Measurements from ENCODE around the gene DCK. TPM values are rescaled to one million over a fixed set of nuclear protein-coding genes. Genes with fewer than 3 reads are reported as not detected.
A peak's percentile ranks its signal among the peaks of the same experiment; 100 is the strongest.
"Not testable (repeated sequence)": the region's sequence is repeated elsewhere in the genome, so short reads cannot be mapped to it uniquely, and the experiment has no call there.

The DCK gene
- polyA plus RNA-seq, 1 experiment: 3.8 TPM

- POLR2A ChIA-PET: no interaction called here
- no peak for TF ChIP-seq CTCF (IDR thresholded peaks at IDR 0.05; ENCODE audit: insufficient read depth, low read depth, low read length)
- CTCF ChIA-PET: no interaction called here
- no peak for DNase-seq (ENCODE audit: low read depth)
- H3K4me3 ChIP-seq (ENCODE audit: low read depth, low read length): no peak overlapping the region
- no peaks in the 10 kb centered on the region for H3K27me3 ChIP-seq (ENCODE audit: control insufficient read depth, insufficient read depth, low read length)
- H3K36me3 ChIP-seq (ENCODE audit: control insufficient read depth, insufficient read depth, low read length): no peaks in the 10 kb centered on the region
Observed at GRCh38 chr4:71020611-71021010, 27.2 kb downstream of the DCK start.

- no peak for TF ChIP-seq CTCF (IDR thresholded peaks at IDR 0.05; ENCODE audit: insufficient read depth, low read depth, low read length)
- ChIA-PET POLR2A (interaction anchor here (0.5 kb wide), 1 partner anchor 651 kb away, joined by 3 read pairs; no protein-coding TSS in a partner anchor), CTCF (interaction anchor here (1.6 kb wide), 1 partner anchor 15 kb away, joined by 6 read pairs; no protein-coding TSS in a partner anchor)
- Histone ChIP-seq H3K4me3 (ENCODE audit: low read depth, low read length) (no peak overlapping the region), H3K27me3 (ENCODE audit: control insufficient read depth, insufficient read depth, low read length) (no peaks in the 10 kb centered on the region), H3K36me3 (ENCODE audit: control insufficient read depth, insufficient read depth, low read length) (no peaks in the 10 kb centered on the region)
- DNase-seq (ENCODE audit: low read depth): no peak
Observed at GRCh38 chr4:71025654-71026053, 32.2 kb downstream of the DCK start.

- no peak for TF ChIP-seq CTCF (IDR thresholded peaks at IDR 0.05; ENCODE audit: insufficient read depth, low read depth, low read length)
- POLR2A ChIA-PET: interaction anchor here (0.5 kb wide), 1 partner anchor 651 kb away, joined by 3 read pairs; no protein-coding TSS in a partner anchor
- peak; percentile 14 for DNase-seq (ENCODE audit: low read depth)
- no peak overlapping the region for H3K4me3 ChIP-seq (ENCODE audit: low read depth, low read length)
- CTCF ChIA-PET: interaction anchor here (1.6 kb wide), 1 partner anchor 16 kb away, joined by 6 read pairs; no protein-coding TSS in a partner anchor
- no peaks in the 10 kb centered on the region for H3K27me3 ChIP-seq (ENCODE audit: control insufficient read depth, insufficient read depth, low read length)
- H3K36me3 ChIP-seq (ENCODE audit: control insufficient read depth, insufficient read depth, low read length): no peaks in the 10 kb centered on the region
Observed at GRCh38 chr4:71026086-71026485, 32.6 kb downstream of the DCK start.

- ChIA-PET POLR2A (no interaction called here), CTCF (no interaction called here)
- no peak overlapping the region for H3K4me3 ChIP-seq (ENCODE audit: low read depth, low read length)
- DNase-seq (ENCODE audit: low read depth): no peak
- no peaks in the 10 kb centered on the region for H3K36me3 ChIP-seq (ENCODE audit: control insufficient read depth, insufficient read depth, low read length)
- no peaks in the 10 kb centered on the region for H3K27me3 ChIP-seq (ENCODE audit: control insufficient read depth, insufficient read depth, low read length)
- TF ChIP-seq CTCF (IDR thresholded peaks at IDR 0.05; ENCODE audit: insufficient read depth, low read depth, low read length): no peak
Observed at GRCh38 chr4:71027611-71028010, 34.2 kb downstream of the DCK start.

GRCh38 chr4:71029504-71029903 lies 36.1 kb downstream of the DCK start:
- no peaks in the 10 kb centered on the region for H3K36me3 ChIP-seq (ENCODE audit: control insufficient read depth, insufficient read depth, low read length)
- H3K4me3 ChIP-seq (ENCODE audit: low read depth, low read length): no peak overlapping the region
- H3K27me3 ChIP-seq (ENCODE audit: control insufficient read depth, insufficient read depth, low read length): no peaks in the 10 kb centered on the region
- CTCF ChIA-PET: no interaction called here
- POLR2A ChIA-PET: no interaction called here
- DNase-seq (ENCODE audit: low read depth): no peak
- TF ChIP-seq CTCF (IDR thresholded peaks at IDR 0.05; ENCODE audit: insufficient read depth, low read depth, low read length): no peak

- POLR2A ChIA-PET; CTCF ChIA-PET; H3K4me3 ChIP-seq (ENCODE audit: low read depth, low read length); DNase-seq (ENCODE audit: low read depth); H3K27me3 ChIP-seq (ENCODE audit: control insufficient read depth, insufficient read depth, low read length); H3K36me3 ChIP-seq (ENCODE audit: control insufficient read depth, insufficient read depth, low read length): not testable (repeated sequence)
Observed at GRCh38 chr4:71032106-71032505, 38.7 kb downstream of the DCK start.
